Measurements from ENCODE around the gene TUBB2B.

TUBB2B gene

GRCh38 chr6:3227363-3228045 lies at the start of gene TUBB2B:
Gene TUBB2B (minus strand): TSS chr6:3227653. CDS start chr6:3227543, 110 bp downstream.
- ChIA-PET POLR2A (ENCODE audit: low non-redundant PET) (no interaction called here), CTCF (interaction anchor here (0.6 to 1.3 kb wide), 2 partner anchors 24 to 37 kb away, joined by 3 to 4 read pairs; no protein-coding TSS in a partner anchor)
- TF ChIP-seq, protein P1, sequence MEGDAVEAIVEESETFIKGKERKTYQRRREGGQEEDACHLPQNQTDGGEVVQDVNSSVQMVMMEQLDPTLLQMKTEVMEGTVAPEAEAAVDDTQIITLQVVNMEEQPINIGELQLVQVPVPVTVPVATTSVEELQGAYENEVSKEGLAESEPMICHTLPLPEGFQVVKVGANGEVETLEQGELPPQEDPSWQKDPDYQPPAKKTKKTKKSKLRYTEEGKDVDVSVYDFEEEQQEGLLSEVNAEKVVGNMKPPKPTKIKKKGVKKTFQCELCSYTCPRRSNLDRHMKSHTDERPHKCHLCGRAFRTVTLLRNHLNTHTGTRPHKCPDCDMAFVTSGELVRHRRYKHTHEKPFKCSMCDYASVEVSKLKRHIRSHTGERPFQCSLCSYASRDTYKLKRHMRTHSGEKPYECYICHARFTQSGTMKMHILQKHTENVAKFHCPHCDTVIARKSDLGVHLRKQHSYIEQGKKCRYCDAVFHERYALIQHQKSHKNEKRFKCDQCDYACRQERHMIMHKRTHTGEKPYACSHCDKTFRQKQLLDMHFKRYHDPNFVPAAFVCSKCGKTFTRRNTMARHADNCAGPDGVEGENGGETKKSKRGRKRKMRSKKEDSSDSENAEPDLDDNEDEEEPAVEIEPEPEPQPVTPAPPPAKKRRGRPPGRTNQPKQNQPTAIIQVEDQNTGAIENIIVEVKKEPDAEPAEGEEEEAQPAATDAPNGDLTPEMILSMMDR (conservative IDR thresholded peaks at IDR 0.05; ENCODE audit: low read depth), result no peak
- no peak for DNase-seq (ENCODE audit: low spot score)
- no peak within 1 kb of the TSS for H3K27ac ChIP-seq

DNA sequence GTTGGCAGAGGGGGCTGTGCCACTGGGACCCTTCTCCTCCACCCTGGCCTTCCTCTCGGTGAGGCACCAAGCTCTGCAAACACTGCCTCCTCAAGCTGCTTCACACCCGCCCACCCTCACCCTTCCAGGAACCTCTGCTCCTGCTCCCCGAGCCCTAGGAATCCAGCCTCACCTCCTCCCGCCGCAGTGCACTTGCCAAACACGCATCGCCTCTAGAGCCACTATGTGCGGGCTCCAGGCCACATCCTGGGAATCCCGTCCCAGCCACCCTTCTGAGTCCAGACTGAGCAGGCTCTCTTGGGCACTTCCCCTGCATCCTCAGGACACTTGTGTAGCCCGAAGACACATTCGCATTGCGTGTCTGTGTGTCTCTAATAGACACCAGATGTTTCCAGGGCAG lies 49.8 kb upstream of the TUBB2B start:
- POLR2A ChIA-PET (ENCODE audit: low non-redundant PET), result no interaction called here
- peak overlapping the region; percentile 18; the same call in 1 of the 2 replicates for H3K27ac ChIP-seq
- DNase-seq (ENCODE audit: low spot score), result no peak
- CTCF ChIA-PET, result no interaction called here
- TF ChIP-seq, protein P1 (conservative IDR thresholded peaks at IDR 0.05; ENCODE audit: low read depth), result no peak

- TF ChIP-seq, protein P1 (conservative IDR thresholded peaks at IDR 0.05; ENCODE audit: low read depth), result no peak
- no peak for DNase-seq (ENCODE audit: low spot score)
- POLR2A ChIA-PET (ENCODE audit: low non-redundant PET), result no interaction called here
Measured at GRCh38 chr6:3276174-3277167, 49.0 kb upstream of the TUBB2B start.

DNA sequence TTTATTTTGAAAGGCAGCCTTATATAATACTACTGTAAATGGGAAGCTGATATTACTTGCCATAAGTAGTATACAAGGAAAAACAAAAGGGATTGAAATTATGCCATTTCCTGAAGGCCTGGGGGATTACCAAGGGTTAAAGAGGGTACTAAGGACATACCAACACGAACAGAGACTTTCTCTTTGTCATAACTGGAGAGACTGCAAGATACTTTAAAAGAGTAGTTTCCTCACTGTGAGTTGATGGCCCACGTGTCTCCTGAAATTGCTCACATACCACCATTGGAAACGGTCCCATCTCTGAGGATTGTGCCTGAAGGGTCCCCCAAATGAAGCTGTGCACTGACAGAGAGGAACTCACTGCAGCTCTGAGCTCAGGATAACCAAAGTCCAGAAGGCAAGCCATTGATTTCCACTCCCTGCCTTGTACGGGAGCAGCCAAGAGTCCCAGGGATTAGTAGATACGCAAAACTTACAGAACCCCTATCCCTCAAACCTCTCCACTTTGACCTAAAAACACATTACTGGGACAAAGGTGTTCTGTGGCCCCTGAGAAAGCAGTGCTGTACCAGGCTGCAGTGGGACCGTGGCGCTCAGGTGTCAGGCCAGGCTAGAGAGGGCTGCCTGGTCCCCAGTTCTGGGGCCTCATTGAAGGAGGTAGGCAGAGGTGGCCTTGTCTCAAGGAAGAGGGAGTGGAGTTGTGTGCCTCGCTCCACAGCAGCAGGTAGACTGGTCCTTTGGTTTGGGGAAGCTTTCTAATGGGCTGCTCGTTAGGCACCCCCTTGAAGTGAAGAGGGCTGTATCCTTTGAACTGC lies 46.5 kb upstream of the TUBB2B start:
- TF ChIP-seq, protein P1 (conservative IDR thresholded peaks at IDR 0.05; ENCODE audit: low read depth), result no peak
- ChIA-PET CTCF (interaction anchor here (0.6 kb wide), 1 partner anchor 575 kb away, joined by 3 read pairs; no protein-coding TSS in a partner anchor), POLR2A (ENCODE audit: low non-redundant PET) (no interaction called here)
- DNase-seq (ENCODE audit: low spot score), result no peak
- H3K27ac ChIP-seq, result peak overlapping the region; percentile 32; the same call in 1 of the 2 replicates

More at GRCh38 chr6:3276174-3277167, 49.0 kb upstream of the TUBB2B start:
- CTCF ChIA-PET, result interaction anchor here (0.5 to 0.6 kb wide), 2 partner anchors 390 to 419 kb away, joined by 3 read pairs; no protein-coding TSS in a partner anchor
- H3K27ac ChIP-seq, result peak overlapping the region; percentile 18; the same call in 1 of the 2 replicates

- ChIA-PET CTCF (interaction anchor here (0.7 kb wide), 1 partner anchor 13 kb away, joined by 4 read pairs; no protein-coding TSS in a partner anchor), POLR2A (ENCODE audit: low non-redundant PET) (no interaction called here)
- TF ChIP-seq, protein P1 (conservative IDR thresholded peaks at IDR 0.05; ENCODE audit: low read depth), result no peak
- peak overlapping the region; percentile 8; the same call in 1 of the 2 replicates for H3K27ac ChIP-seq
- no peak for DNase-seq (ENCODE audit: low spot score)
Measured at GRCh38 chr6:3272911-3273547, 45.6 kb upstream of the TUBB2B start.

Measured in RWPE1 (cell line).